ENCODE data around the gene INTS3. TPM values are rescaled to one million over a fixed set of nuclear protein-coding genes. Genes with fewer than 3 reads are reported as not detected.

INTS3 gene
- total and polyA plus RNA-seq, 2 of the 8 experiments (the other 6 are each of a cell fraction or from before 2014, with no cell fraction given): 66.8 to 93.2 TPM

DNA sequence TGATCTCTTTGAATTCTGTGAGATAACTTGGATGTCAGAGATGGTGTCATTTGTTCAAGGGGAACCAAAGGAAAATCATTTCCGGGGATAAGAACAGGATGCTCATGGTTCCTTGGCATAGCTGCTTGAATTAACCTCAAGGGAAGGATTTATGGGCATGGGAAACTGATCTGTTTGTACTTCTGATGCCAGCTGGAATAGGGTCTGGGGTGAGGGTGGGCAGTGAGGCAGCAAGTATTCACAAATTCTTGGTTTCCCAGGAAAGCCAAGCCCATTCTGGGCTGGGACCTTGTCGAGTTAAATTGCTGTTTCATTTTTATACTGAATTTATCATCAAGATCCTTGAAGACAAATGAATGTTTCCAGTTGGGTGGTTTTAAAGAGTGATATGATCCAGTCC, 14.1 kb downstream of the INTS3 start (continued):
- TF ChIP-seq JUND (IDR thresholded peaks at IDR 0.05; ENCODE audit: low read length) (no peak), SIX5 (IDR thresholded peaks at IDR 0.05; ENCODE audit: low read depth, low read length) (no peak)

Measured in H1 (cell line).